Bone marrow (tissue), 2 donors: ENCODE results near the gene MEST.
"Not testable (repeated sequence)": the region's sequence is repeated elsewhere in the genome, so short reads cannot be mapped to it uniquely, and the experiment has no call there.

Experiments used
- DNase-seq, 2 donors: peaks; one replicate each; lab custom pipeline; 2025; lab: John Stamatoyannopoulos, UW

The MEST gene

GRCh38 chr7:130523519-130524125 lies 31.7 kb downstream of the MEST start:
- not testable (repeated sequence) for DNase-seq

DNA sequence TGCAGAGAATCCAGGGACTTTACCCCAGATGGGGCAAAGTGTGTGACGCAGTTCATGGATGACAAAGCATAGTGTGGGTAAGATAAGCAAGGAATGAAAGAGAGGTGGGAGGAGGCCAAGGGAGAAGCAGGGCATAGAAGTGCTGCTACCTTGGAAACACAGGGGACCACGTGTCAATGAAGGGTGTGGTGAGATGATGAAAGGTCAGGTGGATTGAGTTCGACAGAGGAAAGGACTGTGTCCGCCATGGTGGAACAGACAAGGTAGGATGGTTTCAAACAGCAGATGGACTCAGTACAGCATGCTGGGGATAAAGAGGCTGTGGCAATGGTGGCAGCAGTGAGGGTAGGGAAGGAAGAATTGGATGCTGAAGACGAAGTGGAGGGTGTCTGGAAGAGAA lies 32.7 kb downstream of the MEST start:
- no peak for DNase-seq

DNA sequence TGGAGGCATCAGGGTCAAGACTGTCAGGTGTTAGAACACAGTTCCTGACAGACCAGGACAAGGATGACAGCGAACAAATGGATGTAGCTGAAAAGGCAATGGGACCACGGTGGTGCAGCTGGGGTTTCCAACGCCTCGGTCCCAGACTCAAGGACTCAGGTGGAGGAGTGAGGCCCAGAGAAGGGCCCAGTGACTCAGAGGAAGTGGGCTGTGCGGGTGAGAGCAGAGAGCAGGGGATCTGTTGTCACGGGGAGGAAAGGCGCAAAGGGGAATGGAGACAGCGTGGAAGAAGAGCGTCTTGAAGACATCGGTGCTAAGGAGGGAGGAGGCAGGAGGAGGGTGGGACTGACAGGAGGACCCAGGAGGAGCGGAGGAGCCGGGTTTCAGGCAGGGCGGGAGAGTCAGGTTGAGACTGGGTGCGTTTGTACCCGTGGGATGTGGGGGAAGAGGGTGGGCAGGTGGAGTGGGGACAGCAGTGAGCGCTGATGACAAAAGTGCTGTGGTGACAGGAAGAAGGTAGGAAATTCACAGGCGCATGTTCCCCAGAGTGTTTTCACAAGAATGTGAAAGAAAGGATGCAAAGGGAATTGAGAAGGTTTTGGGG lies 36.0 kb downstream of the MEST start:
- DNase-seq = not testable (repeated sequence)

DNA sequence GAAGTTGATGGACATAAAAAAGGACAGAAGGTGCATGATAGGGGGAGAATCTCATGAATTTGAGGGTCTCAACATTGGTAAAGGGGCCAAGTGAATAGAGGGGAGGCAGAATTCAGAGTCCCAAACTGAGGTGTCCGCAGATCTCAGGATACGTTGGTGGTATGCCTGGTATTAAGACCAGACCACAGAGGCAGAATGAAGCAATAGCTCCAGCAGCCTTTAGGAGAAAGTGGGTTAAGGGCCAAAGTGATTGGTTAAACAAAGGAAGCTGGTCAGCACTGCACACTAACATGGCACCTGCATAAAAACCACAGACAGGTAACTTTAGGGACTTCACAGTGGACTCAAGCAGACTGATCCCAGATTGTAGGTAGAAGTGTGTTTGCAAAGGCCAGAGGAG lies 37.5 kb downstream of the MEST start:
- no peak for DNase-seq

GRCh38 chr7:130537894-130538293 lies 46.0 kb downstream of the MEST start:
- not testable (repeated sequence) for DNase-seq

- DNase-seq = not testable (repeated sequence)
Measured at GRCh38 chr7:130541287-130541686, 49.4 kb downstream of the MEST start.

DNA sequence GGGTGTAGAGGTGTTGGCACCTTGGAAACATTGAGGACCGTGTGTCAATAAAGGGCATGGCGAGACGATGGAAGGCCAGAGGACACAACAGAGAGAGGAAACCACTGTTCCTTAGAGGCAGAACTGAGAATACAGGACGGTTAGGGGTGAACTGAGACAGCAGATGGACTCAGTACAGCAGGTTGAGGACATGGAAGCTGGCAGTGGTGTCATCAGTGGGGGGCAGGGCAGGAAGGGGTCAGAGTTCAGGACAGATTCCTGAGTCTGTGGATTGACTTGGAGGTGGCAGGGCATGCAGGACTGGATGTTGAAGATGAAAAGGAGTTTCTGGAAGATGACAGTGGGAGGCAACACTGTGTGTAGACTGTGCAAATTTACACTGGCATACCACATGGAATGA lies 50.4 kb downstream of the MEST start:
- DNase-seq = not testable (repeated sequence)

- DNase-seq = no peak
Measured at GRCh38 chr7:130543487-130544010, 51.7 kb downstream of the MEST start.

DNA sequence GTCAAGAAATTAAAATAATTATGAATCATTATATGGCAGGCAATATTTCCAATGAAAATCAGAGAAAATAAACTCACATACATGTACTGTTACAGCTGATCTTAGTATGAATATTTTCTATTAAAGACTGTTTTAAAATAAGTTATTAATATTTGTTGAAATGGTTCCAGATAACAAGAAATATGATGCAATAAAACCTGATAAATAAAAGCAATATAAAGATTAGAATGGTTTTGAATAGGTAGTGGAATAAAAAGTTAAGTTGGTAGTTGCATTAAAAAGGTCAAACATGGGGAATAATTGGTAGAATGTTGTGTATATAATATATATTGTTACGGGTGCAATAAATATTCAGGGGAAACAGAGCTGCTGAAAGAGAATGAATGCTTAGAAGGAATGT lies 52.5 kb downstream of the MEST start:
- no peak for DNase-seq

DNA sequence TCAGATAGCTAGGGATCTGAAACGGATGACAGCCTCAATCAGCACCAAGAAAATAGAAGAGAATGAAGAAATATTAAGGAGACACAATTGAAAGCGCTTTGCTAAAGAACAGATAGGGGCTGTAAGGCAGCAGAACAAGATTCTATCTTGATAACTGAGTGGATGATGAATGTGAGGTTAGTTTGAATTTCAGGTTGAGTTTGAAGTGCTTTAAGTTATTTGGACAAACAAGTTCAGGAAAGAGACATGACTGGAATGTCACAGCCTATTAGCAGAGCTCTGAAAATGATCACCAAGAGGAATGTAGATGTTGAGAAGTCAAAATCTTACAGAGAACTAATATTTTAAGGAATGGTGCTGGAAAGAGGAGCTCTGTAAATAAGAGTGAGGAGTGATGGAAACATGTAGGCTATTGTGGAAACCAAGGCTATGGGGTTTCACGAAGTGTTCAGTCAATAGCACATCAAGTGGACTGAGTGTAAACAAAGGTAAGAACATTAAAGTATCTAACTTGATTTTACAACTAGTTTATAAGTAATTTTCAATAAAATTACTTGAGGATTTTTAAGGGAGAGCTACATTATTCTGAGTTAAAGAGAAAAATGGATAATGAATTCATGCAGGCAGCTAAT lies 61.6 kb downstream of the MEST start:
- DNase-seq = no peak

DNA sequence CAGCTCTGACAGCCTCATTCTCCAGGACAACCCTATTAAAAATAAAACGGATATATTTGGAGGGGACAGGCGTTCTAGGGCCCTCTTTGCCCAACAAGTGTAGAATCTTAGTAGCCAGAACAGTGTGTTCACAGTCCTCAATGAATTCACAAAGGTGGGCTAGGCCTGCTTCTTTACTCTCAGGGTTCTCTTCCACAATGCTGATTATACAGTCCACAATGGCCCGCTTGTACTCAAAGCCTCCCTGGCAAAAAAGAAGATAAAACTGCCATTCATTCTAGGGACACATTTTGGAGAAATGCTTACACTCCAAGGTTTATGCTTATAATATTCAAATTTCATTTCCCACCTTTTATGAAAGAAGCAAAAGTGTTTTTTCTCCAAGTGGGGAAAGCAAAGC lies 62.6 kb downstream of the MEST start:
- no peak for DNase-seq
